ENCODE results near the gene PDE6A. TPM values are rescaled to one million over a fixed set of nuclear protein-coding genes. Genes with fewer than 3 reads are reported as not detected.
A peak's percentile ranks its signal among the peaks of the same experiment; 100 is the strongest.
"Not testable (repeated sequence)": the region's sequence is repeated elsewhere in the genome, so short reads cannot be mapped to it uniquely, and the experiment has no call there.

PDE6A gene
- polyA plus RNA-seq, 2 of the 4 experiments (the other 2 are of a cell fraction): 0.28 to 0.35 TPM

DNA sequence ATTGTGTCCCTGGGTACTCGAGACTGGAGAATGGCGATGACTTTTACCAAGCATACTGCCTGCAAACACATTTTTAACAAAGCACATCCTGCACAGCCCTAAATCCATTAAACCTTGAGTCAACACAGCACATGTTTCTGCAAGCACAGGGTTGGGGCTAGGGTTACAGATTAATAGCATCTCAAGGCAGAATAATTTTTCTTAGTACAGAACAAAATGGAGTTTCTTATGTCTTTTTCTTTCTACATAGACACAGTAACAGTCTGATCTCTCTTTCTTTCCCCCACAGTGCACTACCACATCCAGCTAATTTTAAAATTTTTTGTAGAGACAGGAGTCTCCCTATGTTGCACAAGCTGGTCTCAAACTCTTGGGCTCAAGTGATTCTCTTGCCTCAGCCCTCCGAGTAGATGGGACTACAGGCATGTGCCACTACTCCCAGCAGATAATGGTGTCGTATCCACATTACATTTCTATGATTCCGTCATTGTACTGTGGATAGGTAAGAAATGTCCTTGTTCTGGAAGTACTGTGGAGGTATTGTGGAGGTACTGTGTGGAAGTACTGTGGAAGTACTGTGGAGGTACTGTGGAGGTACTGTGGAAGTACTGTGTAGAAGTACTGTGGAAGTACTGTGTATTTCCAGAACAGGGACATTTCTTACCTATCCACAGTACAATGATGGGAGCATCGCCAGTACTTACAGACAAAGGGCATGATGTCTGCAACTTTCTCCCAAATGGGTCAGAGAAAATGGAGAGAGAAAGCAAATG, 1.2 kb downstream of the PDE6A start:
- not testable (repeated sequence) for FAIRE-seq

DNA sequence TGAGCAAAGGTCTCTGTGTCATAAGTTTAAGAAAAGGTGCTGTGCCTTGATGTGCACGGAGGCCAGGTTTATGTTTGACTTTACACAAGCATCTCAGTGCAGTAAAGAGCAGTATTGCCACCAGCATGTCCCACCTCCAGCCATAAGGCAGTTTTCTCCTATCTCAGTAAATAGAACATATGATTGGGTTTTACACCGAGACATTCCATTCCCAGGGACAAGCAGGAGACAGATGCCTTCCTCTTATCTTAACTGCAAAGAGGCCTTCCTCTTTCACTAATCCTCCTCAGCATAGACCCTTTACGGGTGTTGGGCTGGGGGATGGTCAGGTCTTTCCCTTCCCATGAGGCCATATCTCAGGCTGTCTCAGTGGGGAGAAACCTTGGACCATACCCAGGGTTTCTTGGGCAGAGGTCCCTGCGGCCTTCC, 1.8 kb downstream of the PDE6A start:
- H3K27ac ChIP-seq: peak overlapping the region; percentile 85 to 91; a peak in 5 of 6 replicates
- H3K4me3 ChIP-seq; H3K9me3 ChIP-seq; ATAC-seq; FAIRE-seq; POLR2A ChIA-PET; DNase-seq (ENCODE audit: low read depth in 1 of 2, low spot score in 1 of 2): not testable (repeated sequence)
- CTCF ChIA-PET: interaction anchor here (5.0 kb wide), 1 partner anchor 17 kb away, joined by 54 read pairs; the partner anchor contains the start of gene SLC26A2
- WGBS (ENCODE audit: missing lambda C conversion rate): 72% methylated on average over 4 of the region's 4 CpGs
- H3K4me2 ChIP-seq: 0 out of 3 replicates have a peak overlapping the region, but pooled peaks have one; percentile 4
- H3K4me1 ChIP-seq: peaks cover 55% of the 10 kb centered on the region

More for the DNA sequence above, 1.2 kb downstream of the PDE6A start:
- POLR2A ChIA-PET: interaction anchor here (1.0 kb wide), 1 partner anchor 15 kb away, joined by 3 read pairs; no protein-coding TSS in a partner anchor
- not testable (repeated sequence) for H3K4me3 ChIP-seq; ATAC-seq; DNase-seq (ENCODE audit: low read depth in 1 of 2, low spot score in 1 of 2); H3K9me3 ChIP-seq
- 76% methylated on average over 6 of the region's 6 CpGs for WGBS (ENCODE audit: missing lambda C conversion rate)
- peak overlapping the region; percentile 19; the same call in 1 of the 3 replicates for H3K4me2 ChIP-seq
- peak overlapping the region; percentile 85 to 91; a peak in 5 of 6 replicates for H3K27ac ChIP-seq
- CTCF ChIA-PET: interaction anchor here (1.7 to 5.0 kb wide), 3 partner anchors 9 to 109 kb away, joined by 5 to 54 read pairs (median 25); partner anchors contain the start of gene SLC26A2
- H3K4me1 ChIP-seq: peaks cover 49% of the 10 kb centered on the region

DNA sequence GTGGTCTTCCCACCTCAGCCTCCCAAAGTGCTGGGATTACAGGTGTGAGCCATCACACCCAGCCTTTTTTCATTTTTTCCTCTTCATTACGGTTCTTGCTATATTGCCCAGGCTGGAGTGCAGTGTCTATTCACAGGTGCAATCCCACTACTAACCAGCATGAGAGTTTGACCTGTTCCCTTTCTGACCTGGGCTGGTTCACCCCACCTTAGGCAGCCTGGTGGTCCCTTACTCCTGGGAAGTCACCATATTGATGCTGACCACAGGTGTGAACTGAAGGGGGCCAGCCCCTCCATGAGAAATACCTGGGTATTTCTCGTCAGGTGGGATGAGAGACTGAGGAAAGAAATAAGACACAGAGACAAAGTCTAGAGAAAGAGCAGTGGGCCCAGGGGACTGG, 2.4 kb downstream of the PDE6A start:
- ChIA-PET CTCF (no interaction called here), POLR2A (no interaction called here)
- no peak for FAIRE-seq
- no peak for ATAC-seq
- DNase-seq (ENCODE audit: low read depth in 1 of 2, low spot score in 1 of 2): no peak
- no peaks in the 10 kb centered on the region for H3K9me3 ChIP-seq
- no peak overlapping the region for H3K4me3 ChIP-seq
- WGBS (ENCODE audit: missing lambda C conversion rate): 93% methylated on average over 2 of the region's 2 CpGs
- peak overlapping the region; percentile 85 to 91; a peak in 5 of 6 replicates for H3K27ac ChIP-seq
- no peak for TF ChIP-seq FOSB (CRISPR knock-in tag; IDR thresholded peaks at IDR 0.05)
- no peak for TF ChIP-seq MAZ (IDR thresholded peaks at IDR 0.05; ENCODE audit: borderline replicate concordance, low read depth, low read length)
- TF ChIP-seq, protein P1, sequence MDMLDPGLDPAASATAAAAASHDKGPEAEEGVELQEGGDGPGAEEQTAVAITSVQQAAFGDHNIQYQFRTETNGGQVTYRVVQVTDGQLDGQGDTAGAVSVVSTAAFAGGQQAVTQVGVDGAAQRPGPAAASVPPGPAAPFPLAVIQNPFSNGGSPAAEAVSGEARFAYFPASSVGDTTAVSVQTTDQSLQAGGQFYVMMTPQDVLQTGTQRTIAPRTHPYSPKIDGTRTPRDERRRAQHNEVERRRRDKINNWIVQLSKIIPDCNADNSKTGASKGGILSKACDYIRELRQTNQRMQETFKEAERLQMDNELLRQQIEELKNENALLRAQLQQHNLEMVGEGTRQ (IDR thresholded peaks at IDR 0.05): no peak
- TF ChIP-seq, protein P2, sequence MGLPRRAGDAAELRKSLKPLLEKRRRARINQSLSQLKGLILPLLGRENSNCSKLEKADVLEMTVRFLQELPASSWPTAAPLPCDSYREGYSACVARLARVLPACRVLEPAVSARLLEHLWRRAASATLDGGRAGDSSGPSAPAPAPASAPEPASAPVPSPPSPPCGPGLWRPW (IDR thresholded peaks at IDR 0.05): no peak
- TF ChIP-seq JUNB (IDR thresholded peaks at IDR 0.05): no peak
- TF ChIP-seq ZC3H11A (IDR thresholded peaks at IDR 0.05): no peak
- no peak for TF ChIP-seq JUN (IDR thresholded peaks at IDR 0.05)
- no peak overlapping the region for H3K4me2 ChIP-seq
- H3K4me1 ChIP-seq: peaks cover 60% of the 10 kb centered on the region

DNA sequence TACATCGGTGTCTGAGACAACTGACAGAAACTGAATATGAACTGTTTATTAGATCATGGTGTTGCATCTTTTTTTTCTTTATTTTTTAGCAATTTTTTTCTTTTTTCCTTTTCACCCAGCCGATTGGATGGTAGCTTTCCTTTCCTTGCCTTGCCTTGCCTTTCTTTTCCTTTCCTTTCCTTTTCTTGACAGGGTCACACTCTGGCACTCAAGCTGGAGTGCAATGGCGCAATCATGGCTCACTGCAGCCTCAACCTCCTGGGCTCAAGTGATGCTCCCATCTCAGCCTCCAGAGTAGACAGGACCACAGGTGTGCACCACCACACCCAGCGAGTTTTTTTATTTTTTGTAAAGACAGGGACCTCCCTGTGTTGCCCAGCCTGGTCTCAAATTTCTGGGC, 2.8 kb downstream of the PDE6A start:
- WGBS (ENCODE audit: missing lambda C conversion rate): 93% methylated on average over 4 of the region's 4 CpGs
- Histone ChIP-seq H3K4me3 (no peak overlapping the region), H3K4me1 (peaks cover 64% of the 10 kb centered on the region), H3K27ac (peak overlapping the region; percentile 85 to 91), H3K4me2 (no peak overlapping the region), H3K9me3 (no peaks in the 10 kb centered on the region)
- ChIA-PET CTCF (no interaction called here), POLR2A (no interaction called here)
- FAIRE-seq (no peak), ATAC-seq (no peak), DNase-seq (ENCODE audit: low read depth in 1 of 2, low spot score in 1 of 2) (no peak)
- peak in 1 of 2 experiments; percentile 22; a peak in 1 of 4 replicates for TF ChIP-seq CEBPB (IDR thresholded peaks at IDR 0.05)
- no peak for TF ChIP-seq PHF8 (IDR thresholded peaks at IDR 0.05; ENCODE audit: borderline replicate concordance, low read depth)

DNA sequence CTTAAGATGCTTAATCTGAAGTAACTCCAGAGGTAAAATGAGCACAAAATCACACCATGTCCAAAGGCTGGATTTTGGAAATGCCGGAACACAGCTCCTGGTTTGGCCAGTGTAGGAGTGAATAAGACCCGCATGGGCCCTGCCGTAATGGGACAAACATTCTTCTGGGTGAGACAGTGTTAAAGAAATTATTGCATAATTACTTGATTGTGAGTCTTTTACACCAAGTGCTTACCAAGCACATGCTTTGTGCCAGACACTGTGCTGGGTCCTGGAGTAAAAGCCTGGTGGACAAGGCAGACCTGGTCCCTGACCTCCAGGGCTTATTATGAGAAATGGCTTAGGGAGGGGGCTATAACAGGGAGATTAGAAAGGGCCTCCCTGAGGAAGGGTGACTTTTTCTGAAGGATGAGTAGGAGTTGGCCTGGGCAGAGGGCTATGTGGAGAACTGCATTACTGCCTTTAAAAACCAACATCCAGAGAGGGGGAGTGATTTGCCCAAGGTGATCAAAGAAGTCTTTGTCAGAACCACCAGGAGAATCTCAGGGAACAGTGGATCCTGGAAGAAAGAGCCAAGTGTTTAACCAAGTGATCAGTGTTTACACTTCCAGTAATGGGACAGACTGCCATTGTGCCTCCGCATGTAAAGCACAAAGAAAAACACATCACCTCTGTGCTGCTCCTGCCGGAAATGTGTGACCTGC, 3.5 kb downstream of the PDE6A start:
- no peak for ATAC-seq
- no peak for DNase-seq (ENCODE audit: low read depth in 1 of 2, low spot score in 1 of 2)
- POLR2A ChIA-PET: no interaction called here

More for the DNA sequence above, 3.5 kb downstream of the PDE6A start:
- H3K4me2 ChIP-seq: 0 out of 3 replicates have a peak overlapping the region, but pooled peaks have one; percentile 4
- no peak for TF ChIP-seq NPAS2 (CRISPR knock-in tag; IDR thresholded peaks at IDR 0.05; ENCODE audit: borderline replicate concordance)
- no peak for TF ChIP-seq RAD21 (conservative IDR thresholded peaks at IDR 0.05 in 1 of 2, IDR thresholded peaks at IDR 0.05 in 1 of 2)
- no peak for TF ChIP-seq CHD4 (IDR thresholded peaks at IDR 0.05; ENCODE audit: borderline replicate concordance)
- no peak for TF ChIP-seq RCOR1 (IDR thresholded peaks at IDR 0.05; ENCODE audit: low read depth, low read length)
- no peak for TF ChIP-seq HOXB5 (CRISPR knock-in tag; IDR thresholded peaks at IDR 0.05)
- no peak for FAIRE-seq
- H3K27ac ChIP-seq: peak overlapping the region; percentile 85 to 91
- CTCF ChIA-PET: interaction anchor here (0.9 kb wide), 1 partner anchor 21 kb away, joined by 3 read pairs; no protein-coding TSS in a partner anchor
- 90% methylated on average over 5 of the region's 5 CpGs for WGBS (ENCODE audit: missing lambda C conversion rate)
- peaks cover 71% of the 10 kb centered on the region for H3K4me1 ChIP-seq
- H3K4me3 ChIP-seq: no peak overlapping the region
- no peaks in the 10 kb centered on the region for H3K9me3 ChIP-seq

All from A549 (cell line).